Measurements from ENCODE around the gene RNF10. TPM values are rescaled to one million over a fixed set of nuclear protein-coding genes. Genes with fewer than 3 reads are reported as not detected.
"Not testable (repeated sequence)": the region's sequence is repeated elsewhere in the genome, so short reads cannot be mapped to it uniquely, and the experiment has no call there.

Gene RNF10
- 100 to 1,000 TPM in 3 of 4 donors, 10 to 100 TPM in 1; 98.2 to 206 (median 163) TPM for total RNA-seq

DNA sequence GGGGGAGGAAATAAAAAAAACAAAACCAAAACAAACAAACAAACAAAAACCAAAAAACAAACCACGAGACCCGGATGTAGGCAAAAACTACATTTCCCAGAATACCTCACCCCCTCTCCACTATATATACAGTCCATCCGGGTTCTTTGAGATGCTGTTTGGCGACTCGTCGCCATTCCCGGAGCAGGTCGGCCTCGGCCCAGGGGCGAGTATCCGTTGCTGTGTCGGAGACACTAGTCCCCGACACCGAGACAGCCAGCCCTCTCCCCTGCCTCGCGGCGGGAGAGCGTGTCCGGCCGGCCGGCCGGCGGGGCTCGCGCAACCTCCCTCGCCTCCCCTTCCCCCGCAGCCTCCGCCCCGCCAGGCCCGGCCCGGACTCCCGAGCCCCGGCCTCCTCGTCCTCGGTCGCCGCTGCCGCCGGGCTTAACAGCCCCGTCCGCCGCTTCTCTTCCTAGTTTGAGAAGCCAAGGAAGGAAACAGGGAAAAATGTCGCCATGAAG lies at the start of gene RNF10:
RNF10 (plus strand) TSS at position 154 of the 500 bp plus-strand sequence. CDS start 456 bp downstream, outside the sequence.
- Histone ChIP-seq H3K36me3 (no peaks in the 10 kb centered on the region), H3K4me1 (peaks cover 56% of the 10 kb centered on the region)
- 0% methylated on average over 14 of the region's 43 CpGs for WGBS

DNA sequence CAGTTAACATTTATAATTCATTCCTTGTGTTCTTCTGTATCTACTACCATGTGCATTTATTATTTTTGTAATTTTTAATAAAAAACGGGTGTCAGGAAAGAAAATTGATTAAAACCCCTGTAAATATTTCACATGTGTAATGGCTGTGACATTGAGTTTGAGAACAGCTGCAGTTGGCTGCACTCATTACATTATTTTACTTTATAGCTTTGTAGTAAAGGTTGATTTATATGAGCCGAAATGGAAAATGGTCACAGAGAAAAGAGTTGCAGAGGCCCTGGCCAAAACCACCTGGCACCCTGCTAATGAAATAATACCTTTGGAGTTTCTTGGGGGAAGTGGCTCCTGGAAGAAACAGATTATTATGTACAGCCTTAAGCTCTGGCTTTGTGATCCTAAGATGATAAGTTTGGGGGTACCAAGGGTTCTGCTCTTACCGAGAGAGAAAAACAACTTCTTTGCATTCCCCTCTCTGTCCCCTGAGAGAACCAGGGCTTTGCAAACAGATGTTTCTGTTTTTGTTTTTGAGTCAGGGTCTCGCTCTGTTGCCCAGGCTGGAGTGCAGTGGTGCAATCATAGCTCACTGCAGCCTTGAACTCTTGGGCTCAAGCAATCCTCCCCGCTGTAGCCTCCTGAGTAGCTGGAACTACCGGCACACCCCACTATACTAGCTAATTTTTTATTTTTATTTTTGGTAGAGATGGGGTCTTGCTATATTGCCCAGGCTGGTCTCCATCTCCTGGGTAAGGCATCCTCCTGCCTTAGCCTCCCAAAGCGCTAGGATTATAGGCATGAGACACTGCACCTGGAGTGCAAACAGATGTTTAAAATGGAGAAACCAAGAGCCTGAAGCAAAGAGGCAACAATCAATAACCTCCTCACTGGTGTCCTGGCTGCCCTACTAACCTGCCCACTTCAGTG lies 47.9 kb upstream of the RNF10 start:
- Histone ChIP-seq H3K4me3 (no peak overlapping the region), H3K27ac (no peak overlapping the region), H3K4me1 (no peaks in the 10 kb centered on the region), H3K9me3 (no peaks in the 10 kb centered on the region), H3K36me3 (peaks cover 6% of the 10 kb centered on the region), H3K27me3 (no peaks in the 10 kb centered on the region)
- WGBS, result 92% methylated on average over 7 of the region's 7 CpGs
- no peak for DNase-seq (ENCODE audit: low spot score in 2 of 2)
- no peak for TF ChIP-seq EP300 (IDR thresholded peaks at IDR 0.05)
- no peak for TF ChIP-seq POLR2AphosphoS5 (IDR thresholded peaks at IDR 0.05)
- TF ChIP-seq, protein P1, sequence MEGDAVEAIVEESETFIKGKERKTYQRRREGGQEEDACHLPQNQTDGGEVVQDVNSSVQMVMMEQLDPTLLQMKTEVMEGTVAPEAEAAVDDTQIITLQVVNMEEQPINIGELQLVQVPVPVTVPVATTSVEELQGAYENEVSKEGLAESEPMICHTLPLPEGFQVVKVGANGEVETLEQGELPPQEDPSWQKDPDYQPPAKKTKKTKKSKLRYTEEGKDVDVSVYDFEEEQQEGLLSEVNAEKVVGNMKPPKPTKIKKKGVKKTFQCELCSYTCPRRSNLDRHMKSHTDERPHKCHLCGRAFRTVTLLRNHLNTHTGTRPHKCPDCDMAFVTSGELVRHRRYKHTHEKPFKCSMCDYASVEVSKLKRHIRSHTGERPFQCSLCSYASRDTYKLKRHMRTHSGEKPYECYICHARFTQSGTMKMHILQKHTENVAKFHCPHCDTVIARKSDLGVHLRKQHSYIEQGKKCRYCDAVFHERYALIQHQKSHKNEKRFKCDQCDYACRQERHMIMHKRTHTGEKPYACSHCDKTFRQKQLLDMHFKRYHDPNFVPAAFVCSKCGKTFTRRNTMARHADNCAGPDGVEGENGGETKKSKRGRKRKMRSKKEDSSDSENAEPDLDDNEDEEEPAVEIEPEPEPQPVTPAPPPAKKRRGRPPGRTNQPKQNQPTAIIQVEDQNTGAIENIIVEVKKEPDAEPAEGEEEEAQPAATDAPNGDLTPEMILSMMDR (IDR thresholded peaks at IDR 0.05), result no peak
- no peak for TF ChIP-seq POLR2A (IDR thresholded peaks at IDR 0.05)

More for the DNA sequence above, at the start of gene RNF10:
- H3K27ac ChIP-seq, result peak within 1 kb of the TSS; percentile 95
- DNase-seq (ENCODE audit: low spot score in 2 of 2), result peak; percentile 84
- H3K27me3 ChIP-seq, result no peaks in the 10 kb centered on the region
- H3K4me3 ChIP-seq, result peak within 1 kb of the TSS; percentile 88
- TF ChIP-seq POLR2AphosphoS5 (IDR thresholded peaks at IDR 0.05) (peak; percentile 84 to 93 (median 88)), POLR2A (IDR thresholded peaks at IDR 0.05) (peak; percentile 71 to 96)
- TF ChIP-seq, protein P1 (IDR thresholded peaks at IDR 0.05), result no peak
- no peaks in the 10 kb centered on the region for H3K9me3 ChIP-seq

DNA sequence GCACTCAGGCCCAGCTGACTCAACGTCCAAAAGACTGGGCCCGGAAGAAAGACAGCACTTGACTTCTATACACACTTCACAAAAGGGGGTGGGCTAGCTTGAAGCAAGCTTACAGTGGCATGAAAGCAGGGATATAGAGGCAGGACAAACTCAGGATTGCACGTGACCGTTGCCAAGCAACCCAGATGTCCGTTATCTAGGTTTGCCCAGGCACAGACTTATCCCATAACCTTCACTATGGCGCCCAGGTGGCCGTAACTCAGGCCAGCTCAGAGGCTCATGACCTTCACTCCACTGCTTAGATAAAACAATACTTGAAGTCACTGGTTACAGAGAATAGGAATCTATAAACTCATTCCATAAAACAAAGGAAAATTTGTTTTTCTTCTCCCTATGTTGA lies 46.6 kb upstream of the RNF10 start:
- not testable (repeated sequence) for H3K4me3 ChIP-seq; H3K36me3 ChIP-seq; DNase-seq (ENCODE audit: low spot score in 2 of 2); H3K27ac ChIP-seq; H3K9me3 ChIP-seq; H3K27me3 ChIP-seq; H3K4me1 ChIP-seq
- whole genome bisulfite sequencing, result 89% methylated on average over 7 of the region's 7 CpGs

DNA sequence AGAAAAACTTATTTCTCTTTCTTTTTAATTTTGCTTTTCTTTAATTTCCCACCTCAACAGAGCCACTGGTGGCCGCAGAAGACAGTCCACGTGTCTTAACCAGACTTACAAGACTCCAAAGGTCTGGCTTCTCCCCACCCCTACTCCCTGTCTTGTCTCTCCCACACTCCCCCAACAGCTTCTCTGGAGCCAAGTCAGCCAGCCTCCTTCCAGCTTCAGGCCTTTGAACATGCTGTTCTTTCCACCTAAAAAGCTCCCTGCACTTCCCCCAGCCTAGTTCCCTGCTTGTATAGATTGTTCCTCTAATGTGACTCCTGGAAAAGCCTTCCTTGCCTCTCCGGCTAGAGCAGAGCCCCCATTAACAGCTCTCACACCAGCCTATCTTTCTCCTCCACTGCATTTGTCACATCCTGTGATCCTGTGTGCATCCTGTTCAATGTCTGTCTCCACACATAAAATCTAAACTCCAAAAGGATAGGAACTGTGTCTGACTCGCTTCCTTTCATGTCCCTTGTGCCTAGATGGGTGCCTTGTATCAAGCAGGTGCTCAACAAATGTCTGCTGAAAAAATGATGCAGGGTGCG lies 46.0 kb upstream of the RNF10 start:
- Histone ChIP-seq H3K27me3 (no peaks in the 10 kb centered on the region), H3K4me3 (no peak overlapping the region), H3K27ac (no peak overlapping the region), H3K9me3 (no peaks in the 10 kb centered on the region), H3K4me1 (no peaks in the 10 kb centered on the region), H3K36me3 (no peaks in the 10 kb centered on the region)
- DNase-seq (ENCODE audit: low spot score in 2 of 2), result no peak
- TF ChIP-seq POLR2AphosphoS5 (IDR thresholded peaks at IDR 0.05) (no peak), EP300 (IDR thresholded peaks at IDR 0.05) (no peak), POLR2A (IDR thresholded peaks at IDR 0.05) (no peak)
- TF ChIP-seq, protein P1 (IDR thresholded peaks at IDR 0.05), result no peak
- 77% methylated on average over 5 of the region's 5 CpGs for WGBS

DNA sequence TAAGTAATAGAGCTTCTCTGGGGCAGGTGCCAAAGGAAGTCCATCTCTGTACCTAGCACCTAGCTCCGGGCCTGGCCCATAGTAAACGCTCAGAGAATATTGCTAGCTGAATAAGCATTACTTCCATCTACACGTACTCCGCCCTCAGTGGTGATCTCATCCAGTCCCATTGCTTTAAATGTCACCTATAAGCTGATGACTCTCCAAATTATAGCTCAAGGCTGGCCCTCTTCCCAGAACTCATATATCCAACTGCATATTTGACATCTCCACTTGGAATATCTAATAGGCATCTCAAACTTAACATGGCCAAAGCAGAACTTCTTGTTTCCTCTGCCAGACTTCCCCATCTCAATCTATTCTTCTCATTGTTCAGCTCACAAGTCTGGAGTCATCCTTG lies 45.1 kb upstream of the RNF10 start:
- Histone ChIP-seq H3K9me3 (no peaks in the 10 kb centered on the region), H3K27me3 (no peaks in the 10 kb centered on the region), H3K4me3 (no peak overlapping the region), H3K27ac (no peak overlapping the region), H3K4me1 (no peaks in the 10 kb centered on the region), H3K36me3 (no peaks in the 10 kb centered on the region)
- 80% methylated on average over 4 of the region's 4 CpGs for WGBS
- no peak for TF ChIP-seq POLR2AphosphoS5 (IDR thresholded peaks at IDR 0.05)
- no peak for DNase-seq (ENCODE audit: low spot score in 2 of 2)

DNA sequence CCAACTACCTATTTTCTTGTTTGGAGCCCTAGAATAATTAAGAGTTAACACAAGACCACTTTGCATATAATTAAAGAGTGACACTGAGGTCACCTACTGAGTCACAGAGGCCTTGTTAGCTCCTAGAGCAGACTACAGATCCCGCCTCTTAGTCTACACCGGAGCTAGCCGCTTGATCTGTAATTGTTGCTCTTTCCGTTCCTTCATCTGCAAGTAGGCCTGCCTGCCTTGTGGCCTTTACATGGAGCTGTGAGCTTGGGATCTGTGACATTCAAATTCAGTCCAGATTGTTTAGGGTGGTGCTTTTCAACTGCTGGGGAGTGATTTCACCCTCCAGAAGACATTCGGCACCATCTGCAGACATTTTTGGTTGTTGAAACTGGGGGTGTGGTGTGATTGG lies 43.8 kb upstream of the RNF10 start:
- no peaks in the 10 kb centered on the region for H3K27me3 ChIP-seq

More for the DNA sequence above, 43.8 kb upstream of the RNF10 start:
- no peak for DNase-seq (ENCODE audit: low spot score in 2 of 2)
- WGBS, result 80% methylated on average over 5 of the region's 5 CpGs
- peaks cover 8% of the 10 kb centered on the region for H3K4me1 ChIP-seq
- H3K9me3 ChIP-seq, result no peaks in the 10 kb centered on the region
- no peak for TF ChIP-seq EP300 (IDR thresholded peaks at IDR 0.05)
- no peak overlapping the region for H3K27ac ChIP-seq
- no peak overlapping the region for H3K4me3 ChIP-seq
- H3K36me3 ChIP-seq, result no peaks in the 10 kb centered on the region

All from suprapubic skin (tissue), 4 donors.